T-helper 2 cell treated with Interferon-gamma antibody and Interleukin-4, amounts not matched to agents 5 μg/mL and 100 μg/mL, for 36 hours (primary cell): ENCODE results near the gene HNRNPC.
"Not testable (repeated sequence)": the region's sequence is repeated elsewhere in the genome, so short reads cannot be mapped to it uniquely, and the experiment has no call there.

ENCODE experiments used
- DNase-seq: peaks from one replicate; pipeline ENCODE4 v3.0.0; 2021; ENCODE audit warnings: low spot score
- H3K27ac Mint-ChIP-seq: one replicate; pipeline ENCODE4 v1.8.0; 2021; ENCODE audit warnings: mild to moderate bottlenecking, mixed read lengths
- H3K27me3 Mint-ChIP-seq: one replicate; pipeline ENCODE4 v1.8.0; 2021; ENCODE audit warnings: low read depth, mixed read lengths
- H3K36me3 Mint-ChIP-seq: one replicate; pipeline ENCODE4 v1.8.0; 2021; ENCODE audit warnings: low read depth, mixed read lengths
- H3K4me1 Mint-ChIP-seq: one replicate; pipeline ENCODE4 v1.8.0; 2021; ENCODE audit warnings: low read depth, mixed read lengths
- H3K4me3 Mint-ChIP-seq: one replicate; pipeline ENCODE4 v1.8.0; 2022; ENCODE audit warnings: mild to moderate bottlenecking, moderate library complexity, mixed read lengths
- H3K9me3 Mint-ChIP-seq: one replicate; pipeline ENCODE4 v1.8.0; 2021; ENCODE audit warnings: mixed read lengths

Gene HNRNPC

DNA sequence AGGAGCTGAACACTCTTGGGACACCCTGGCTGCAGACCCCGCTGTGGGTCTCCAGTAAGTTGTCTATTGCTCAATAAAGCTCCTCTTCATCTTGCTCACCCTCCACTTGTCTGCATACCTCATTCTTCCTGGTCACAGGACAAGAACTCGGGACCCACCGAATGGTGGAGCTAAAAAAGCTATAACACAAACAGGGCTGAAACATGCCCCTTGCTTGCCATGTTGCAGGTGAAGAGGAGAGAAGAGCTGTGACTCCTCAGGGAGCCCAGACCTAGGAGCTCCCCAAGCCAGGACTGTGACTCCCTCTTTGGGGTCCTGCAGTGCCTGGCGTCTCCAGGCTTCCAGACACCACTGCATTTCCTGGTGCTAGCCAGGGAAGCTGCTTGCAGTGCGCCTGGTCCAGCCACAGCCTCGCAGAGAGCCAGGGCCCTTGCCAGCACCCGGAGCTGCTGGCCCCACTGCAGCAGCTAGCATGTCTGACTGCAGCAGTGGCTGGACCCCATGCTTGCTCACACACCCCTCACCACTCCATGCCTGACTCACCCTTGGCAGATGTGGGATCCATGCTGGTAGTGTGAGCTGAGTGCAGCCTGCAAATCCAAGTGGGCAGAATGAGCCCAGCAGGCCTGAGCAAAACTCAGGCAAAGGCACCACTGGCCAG lies 76.2 kb downstream of the HNRNPC start:
- Mint-ChIP-seq H3K4me3 (peak overlapping the region; percentile 5), H3K27ac (no peak overlapping the region), H3K27me3 (peaks cover 20% of the 10 kb centered on the region), H3K4me1 (peaks cover 10% of the 10 kb centered on the region), H3K9me3 (peaks cover 11% of the 10 kb centered on the region), H3K36me3 (no peaks in the 10 kb centered on the region)
- DNase-seq, result no peak

DNA sequence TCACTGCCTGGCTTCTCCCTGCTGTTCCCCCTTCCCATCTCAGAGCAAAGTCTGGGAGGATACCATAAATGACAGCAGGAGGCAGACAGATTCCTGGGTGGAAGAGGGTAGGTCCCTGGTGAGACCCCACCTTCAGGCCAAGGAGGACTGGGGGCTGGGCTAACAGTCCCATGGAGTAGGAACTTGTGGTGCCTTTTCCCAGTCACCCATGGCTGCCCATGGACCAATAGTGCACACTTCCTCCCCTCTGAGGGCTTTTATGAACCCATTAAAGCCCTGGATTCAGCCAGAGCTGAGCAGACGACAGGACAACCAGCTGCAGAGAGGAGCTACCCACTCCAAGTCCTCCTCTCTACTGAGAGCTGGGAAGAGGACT lies 76.8 kb downstream of the HNRNPC start:
- Mint-ChIP-seq H3K4me1 (peaks cover 10% of the 10 kb centered on the region), H3K27me3 (peaks cover 20% of the 10 kb centered on the region), H3K9me3 (peaks cover 6% of the 10 kb centered on the region), H3K36me3 (no peaks in the 10 kb centered on the region), H3K4me3 (peak overlapping the region; percentile 73), H3K27ac (no peak overlapping the region)
- no peak for DNase-seq

DNA sequence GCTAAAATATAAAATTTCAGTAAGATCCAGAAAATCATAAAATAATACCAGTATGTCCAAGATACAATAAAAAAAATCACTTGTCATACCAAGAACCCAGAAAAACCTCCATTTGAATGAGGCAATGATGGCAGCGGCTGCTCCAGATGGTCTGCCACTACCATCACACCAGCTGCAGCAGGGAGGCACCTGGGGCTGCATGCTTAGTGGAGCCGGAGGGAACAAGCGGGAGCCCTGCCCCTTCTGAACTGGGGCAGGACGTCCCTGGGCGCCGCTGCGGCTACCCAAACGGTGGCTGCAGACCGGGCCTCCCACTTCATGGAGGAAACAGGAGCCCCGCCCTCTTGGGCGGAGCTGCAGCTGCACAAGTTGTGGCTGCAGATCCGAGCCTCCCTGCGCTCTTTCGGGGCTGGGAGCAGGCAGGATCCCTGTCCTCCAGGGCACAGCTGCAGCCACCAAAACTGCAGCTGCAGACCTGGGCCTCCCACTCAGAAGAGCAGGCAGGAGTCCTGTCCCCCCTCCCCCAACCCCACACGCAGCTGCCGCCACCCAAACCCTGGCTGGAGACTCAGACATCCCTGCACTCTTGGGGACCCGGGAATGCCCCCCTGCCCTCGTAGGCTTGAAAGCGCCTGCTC lies 77.3 kb downstream of the HNRNPC start:
- peaks cover under 1% of the 10 kb centered on the region for H3K9me3 Mint-ChIP-seq
- no peaks in the 10 kb centered on the region for H3K36me3 Mint-ChIP-seq
- H3K27me3 Mint-ChIP-seq, result peaks cover 20% of the 10 kb centered on the region
- DNase-seq, result peak; percentile 70
- H3K27ac Mint-ChIP-seq, result peak overlapping the region; percentile 41
- H3K4me3 Mint-ChIP-seq, result peak overlapping the region; percentile 73
- H3K4me1 Mint-ChIP-seq, result peaks cover 10% of the 10 kb centered on the region

DNA sequence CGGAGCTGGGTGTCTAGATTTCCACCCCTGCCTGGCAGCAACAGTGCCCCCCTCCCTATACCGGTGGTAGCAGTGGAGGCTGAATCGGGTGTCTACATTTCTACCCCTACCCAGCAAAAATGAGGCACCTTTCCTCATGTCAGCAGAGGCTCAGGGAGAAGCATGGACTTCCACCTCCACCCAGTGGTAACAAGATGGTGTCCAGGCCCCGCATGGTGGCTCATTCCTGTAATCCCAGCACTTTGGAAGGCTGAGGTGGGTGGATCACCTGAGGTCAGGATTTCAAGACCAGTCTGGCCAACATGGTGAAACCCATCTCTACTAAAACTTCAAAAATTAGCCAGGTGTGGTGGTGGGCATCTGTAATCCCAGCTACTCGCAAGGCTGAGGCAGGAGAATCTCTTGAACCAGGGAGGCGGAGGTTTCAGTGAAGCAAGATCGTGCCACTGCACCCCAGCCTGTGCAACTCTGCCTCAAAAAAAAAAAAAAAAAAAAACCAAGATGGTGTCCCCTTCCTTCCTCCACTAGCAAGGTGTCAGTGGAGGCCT lies 77.9 kb downstream of the HNRNPC start:
- DNase-seq, result no peak
- Mint-ChIP-seq H3K27me3 (peaks cover 20% of the 10 kb centered on the region), H3K4me1 (peaks cover 10% of the 10 kb centered on the region), H3K36me3 (no peaks in the 10 kb centered on the region), H3K9me3 (no peaks in the 10 kb centered on the region), H3K27ac (peak overlapping the region; percentile 41), H3K4me3 (peak overlapping the region; percentile 73)

DNA sequence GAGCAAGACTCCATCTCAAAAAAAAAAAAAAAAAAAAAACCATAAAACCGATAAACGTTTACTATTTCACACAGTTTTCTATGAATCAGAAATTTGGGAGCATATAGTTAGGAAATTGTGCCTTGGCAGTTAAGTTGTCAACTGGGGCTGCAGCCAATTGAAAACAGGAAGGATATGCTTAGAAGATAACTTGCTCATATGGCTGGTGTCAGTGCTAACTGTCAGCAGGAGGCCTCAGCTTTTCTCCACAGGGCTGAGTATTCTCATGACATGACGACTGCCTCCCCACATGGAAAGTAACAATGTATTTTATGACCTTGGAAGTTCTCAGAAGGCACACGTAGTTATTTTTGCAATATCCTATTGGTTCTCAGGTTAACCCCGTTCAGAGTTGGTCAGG lies 83.8 kb downstream of the HNRNPC start:
- peaks cover 4% of the 10 kb centered on the region for H3K9me3 Mint-ChIP-seq
- no peak overlapping the region for H3K4me3 Mint-ChIP-seq
- no peak for DNase-seq
- no peak overlapping the region for H3K27ac Mint-ChIP-seq
- peaks cover 2% of the 10 kb centered on the region for H3K36me3 Mint-ChIP-seq
- no peaks in the 10 kb centered on the region for H3K4me1 Mint-ChIP-seq
- H3K27me3 Mint-ChIP-seq, result peaks cover 7% of the 10 kb centered on the region

DNA sequence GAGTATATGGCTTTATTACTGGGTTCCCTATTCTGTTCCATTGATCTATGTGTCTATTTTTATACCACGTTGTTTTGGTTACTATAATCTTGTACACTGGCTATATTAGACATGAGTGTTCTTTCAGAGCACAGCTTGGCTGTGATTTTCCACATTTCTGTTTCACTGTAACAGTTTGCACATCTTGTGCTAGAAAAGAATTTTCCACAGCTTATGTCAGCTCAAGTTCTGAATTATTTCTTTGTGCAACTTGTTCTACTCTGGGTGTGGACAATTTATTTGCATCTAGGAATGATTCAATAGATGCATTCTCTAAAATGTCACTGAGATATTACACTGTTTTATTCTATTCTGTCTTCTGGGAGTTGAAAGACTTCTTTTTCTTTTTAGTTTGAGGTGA lies 85.0 kb downstream of the HNRNPC start:
- Mint-ChIP-seq H3K4me1 (no peaks in the 10 kb centered on the region), H3K36me3 (peaks cover 2% of the 10 kb centered on the region), H3K27ac (no peak overlapping the region), H3K27me3 (peaks cover 10% of the 10 kb centered on the region), H3K4me3 (no peak overlapping the region), H3K9me3 (peaks cover 4% of the 10 kb centered on the region)
- no peak for DNase-seq

DNA sequence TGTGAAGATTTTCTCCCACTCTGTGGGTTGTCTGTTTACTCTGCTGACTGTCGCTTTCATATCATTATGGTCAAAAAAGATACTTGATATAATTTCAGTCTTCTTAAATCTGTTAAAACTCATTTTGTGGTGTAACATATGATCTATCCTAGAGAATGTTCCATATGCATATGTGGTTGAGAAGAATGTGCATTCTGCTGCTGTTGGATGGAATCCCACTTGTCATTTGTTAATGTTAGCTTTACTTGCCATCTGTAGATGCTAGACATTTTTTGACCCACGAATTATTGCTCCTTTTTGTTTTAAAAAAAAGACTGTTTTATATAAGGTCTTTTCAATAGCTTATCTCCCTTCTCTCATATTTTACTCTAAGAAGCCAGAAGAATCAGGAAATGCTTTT lies 87.1 kb downstream of the HNRNPC start:
- peaks cover 2% of the 10 kb centered on the region for H3K36me3 Mint-ChIP-seq
- peaks cover 4% of the 10 kb centered on the region for H3K9me3 Mint-ChIP-seq
- H3K4me1 Mint-ChIP-seq, result no peaks in the 10 kb centered on the region
- no peak overlapping the region for H3K27ac Mint-ChIP-seq
- H3K4me3 Mint-ChIP-seq, result no peak overlapping the region
- H3K27me3 Mint-ChIP-seq, result peaks cover 17% of the 10 kb centered on the region
- no peak for DNase-seq

DNA sequence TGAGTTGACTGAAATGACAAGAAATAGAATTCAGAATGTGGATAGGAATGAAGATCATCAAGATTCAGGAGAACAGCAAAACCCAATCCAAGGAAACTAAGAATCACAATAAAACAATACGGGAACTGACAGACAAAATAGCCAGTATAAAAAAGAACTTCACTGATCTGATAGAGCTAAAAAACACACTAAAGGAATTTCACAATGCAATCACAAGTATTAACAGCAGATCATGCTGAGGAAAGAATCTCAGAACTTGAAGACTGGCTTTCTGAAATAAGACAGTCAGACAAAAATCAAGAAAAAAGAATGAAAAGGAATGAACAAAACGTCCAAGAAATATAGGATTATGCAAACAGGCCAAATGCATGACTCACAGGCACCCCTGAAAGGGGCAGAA lies 98.1 kb downstream of the HNRNPC start:
- DNase-seq, result no peak
- no peak overlapping the region for H3K27ac Mint-ChIP-seq
- no peak overlapping the region for H3K4me3 Mint-ChIP-seq
- H3K9me3 Mint-ChIP-seq, result no peaks in the 10 kb centered on the region
- no peaks in the 10 kb centered on the region for H3K36me3 Mint-ChIP-seq
- peaks cover 47% of the 10 kb centered on the region for H3K27me3 Mint-ChIP-seq
- no peaks in the 10 kb centered on the region for H3K4me1 Mint-ChIP-seq

DNA sequence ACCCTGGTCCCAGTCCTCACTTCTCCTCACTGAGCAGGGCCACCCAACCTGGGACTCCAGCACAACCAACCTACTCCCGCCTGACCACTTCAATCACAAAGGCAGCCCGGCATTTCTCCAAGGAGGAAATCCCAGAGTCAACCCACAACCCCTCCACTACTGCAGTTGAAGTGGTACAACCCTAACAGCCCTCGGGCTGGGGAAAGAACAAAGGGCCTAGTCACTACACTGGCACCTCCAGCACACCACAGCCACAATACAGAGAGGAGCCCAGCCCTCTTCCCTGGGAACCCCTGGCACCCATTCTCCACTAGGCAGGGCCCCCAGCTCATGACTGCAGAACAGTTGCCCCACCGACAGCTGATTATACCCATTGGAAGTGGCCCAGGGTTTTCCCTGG lies 99.7 kb downstream of the HNRNPC start:
- Mint-ChIP-seq H3K27ac (no peak overlapping the region), H3K27me3 (peaks cover 48% of the 10 kb centered on the region), H3K36me3 (no peaks in the 10 kb centered on the region), H3K4me3 (no peak overlapping the region), H3K9me3 (no peaks in the 10 kb centered on the region), H3K4me1 (peaks cover 3% of the 10 kb centered on the region)
- DNase-seq, result no peak

DNA sequence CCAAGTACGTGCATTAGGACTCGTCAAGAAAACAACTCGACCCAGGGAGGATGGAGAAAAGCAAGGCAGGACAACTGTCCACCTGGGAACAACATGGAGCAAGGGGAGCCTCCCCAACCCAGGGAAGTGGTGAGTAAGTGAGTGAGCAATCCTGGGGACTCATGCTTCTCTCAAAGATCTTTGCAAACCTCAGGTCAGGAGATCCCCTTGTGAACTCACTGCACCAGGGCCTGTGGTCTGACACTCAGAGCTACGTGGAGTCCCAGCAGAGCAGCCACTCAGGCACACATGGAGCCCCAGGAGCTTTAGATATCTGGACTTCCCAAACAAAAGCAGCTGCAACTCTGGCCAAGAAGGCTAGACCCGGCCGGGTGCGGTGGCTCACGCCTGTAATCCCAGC lies 101.2 kb downstream of the HNRNPC start:
- no peaks in the 10 kb centered on the region for H3K36me3 Mint-ChIP-seq
- H3K4me3 Mint-ChIP-seq, result no peak overlapping the region
- H3K4me1 Mint-ChIP-seq, result peaks cover 3% of the 10 kb centered on the region
- no peak overlapping the region for H3K27ac Mint-ChIP-seq
- DNase-seq, result no peak
- peaks cover 42% of the 10 kb centered on the region for H3K27me3 Mint-ChIP-seq
- H3K9me3 Mint-ChIP-seq, result no peaks in the 10 kb centered on the region

DNA sequence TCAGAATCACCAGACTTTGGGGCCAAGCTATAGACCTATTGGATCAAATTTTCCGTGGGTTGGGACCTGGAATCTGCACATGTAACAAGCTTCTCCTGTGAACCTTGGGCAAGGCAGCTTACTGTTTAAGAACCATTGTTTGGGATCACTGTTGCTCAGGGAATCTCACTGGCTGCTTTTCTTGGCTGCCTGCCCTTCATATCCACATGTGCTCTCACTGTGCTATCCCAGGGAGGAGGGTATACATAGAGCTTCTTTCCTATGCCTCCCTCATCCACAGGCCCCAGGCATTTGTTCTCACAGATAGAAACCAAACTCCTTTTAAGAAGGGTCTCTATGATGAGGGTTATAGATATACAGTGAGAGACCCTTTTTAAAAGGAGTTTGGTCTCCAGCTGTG lies 103.6 kb downstream of the HNRNPC start:
- not testable (repeated sequence) for H3K4me3 Mint-ChIP-seq, H3K27ac Mint-ChIP-seq, H3K36me3 Mint-ChIP-seq, H3K9me3 Mint-ChIP-seq, H3K4me1 Mint-ChIP-seq, DNase-seq
- H3K27me3 Mint-ChIP-seq, result peaks cover 34% of the 10 kb centered on the region

DNA sequence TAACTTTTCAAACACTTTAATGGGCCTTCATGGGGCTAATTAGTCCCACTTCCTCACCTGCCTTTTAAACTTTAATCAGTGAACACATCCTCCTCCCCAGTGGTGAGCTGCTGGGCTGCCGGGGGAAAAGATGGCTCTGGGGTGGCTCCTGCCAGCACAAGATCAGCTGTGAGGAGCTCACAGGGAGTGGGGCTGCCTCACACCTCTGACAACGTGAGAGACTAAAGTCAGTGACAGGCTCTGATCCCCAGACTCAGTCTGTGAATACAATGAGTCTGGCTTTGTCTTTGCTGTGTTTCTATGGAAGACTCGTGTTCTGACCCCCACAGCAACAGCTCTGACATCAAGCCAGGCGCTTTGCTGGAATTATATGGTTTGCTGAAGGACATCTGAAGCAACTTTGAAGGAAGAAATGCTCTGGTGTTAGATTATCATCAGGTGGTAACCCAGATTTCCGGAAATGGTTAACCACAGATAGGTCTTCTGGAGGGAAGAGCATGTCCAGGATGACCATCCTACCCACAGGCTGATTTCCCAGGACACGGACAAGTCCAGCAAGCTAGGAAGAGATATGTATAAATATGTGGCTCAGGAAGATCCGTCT lies 104.1 kb downstream of the HNRNPC start:
- not testable (repeated sequence) for H3K4me1 Mint-ChIP-seq, H3K27ac Mint-ChIP-seq, DNase-seq, H3K4me3 Mint-ChIP-seq, H3K36me3 Mint-ChIP-seq, H3K9me3 Mint-ChIP-seq
- peaks cover 32% of the 10 kb centered on the region for H3K27me3 Mint-ChIP-seq

DNA sequence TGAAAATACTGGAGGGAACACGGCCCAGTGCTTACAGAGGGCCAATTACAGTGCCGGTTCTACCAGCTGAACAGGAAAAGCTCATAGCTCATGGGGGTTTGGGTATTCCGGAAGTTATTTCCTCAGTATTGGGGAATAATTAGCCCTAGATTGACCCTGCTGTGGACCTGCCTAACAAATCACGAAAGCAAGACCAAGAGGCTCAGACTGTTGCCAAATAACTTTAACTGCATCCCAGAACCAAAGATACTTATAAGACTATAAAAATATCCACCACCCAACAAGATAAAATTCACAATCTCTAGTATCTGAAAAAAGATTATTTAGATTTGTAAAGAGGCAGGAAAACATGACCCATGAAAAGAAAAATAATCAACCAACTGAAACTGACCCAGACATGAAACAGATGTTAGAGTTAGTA lies 105.4 kb downstream of the HNRNPC start:
- Mint-ChIP-seq H3K36me3 (no peaks in the 10 kb centered on the region), H3K27ac (no peak overlapping the region)

DNA sequence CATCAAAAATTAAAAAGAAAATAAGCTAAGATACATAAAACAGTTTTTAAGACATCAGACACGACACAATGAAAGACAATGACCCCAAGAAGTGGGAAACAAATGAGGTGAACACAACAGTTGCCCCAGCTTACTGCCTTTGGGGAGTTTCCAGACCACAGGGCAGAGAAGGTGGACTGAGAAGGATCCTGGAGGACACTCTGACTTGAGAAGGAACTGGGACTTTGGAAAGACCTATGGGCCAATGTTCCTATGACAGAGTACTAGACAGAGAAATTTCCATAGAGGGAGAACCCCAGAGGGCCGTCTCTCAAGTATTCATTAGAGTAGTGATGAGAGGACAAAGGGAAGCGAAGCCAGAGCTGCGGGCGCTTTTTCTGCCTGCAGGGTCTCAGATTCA lies 107.2 kb downstream of the HNRNPC start:
- no peaks in the 10 kb centered on the region for H3K36me3 Mint-ChIP-seq
- H3K27me3 Mint-ChIP-seq, result peaks cover 35% of the 10 kb centered on the region
- no peak for DNase-seq
- H3K4me3 Mint-ChIP-seq, result no peak overlapping the region
- H3K4me1 Mint-ChIP-seq, result peaks cover 3% of the 10 kb centered on the region
- no peak overlapping the region for H3K27ac Mint-ChIP-seq
- H3K9me3 Mint-ChIP-seq, result no peaks in the 10 kb centered on the region

More for the DNA sequence above, 105.4 kb downstream of the HNRNPC start:
- Mint-ChIP-seq H3K9me3 (no peaks in the 10 kb centered on the region), H3K4me1 (peaks cover 3% of the 10 kb centered on the region), H3K27me3 (peaks cover 32% of the 10 kb centered on the region), H3K4me3 (no peak overlapping the region)
- DNase-seq, result no peak
